ENCODE measurements around the gene PDE3B.
"Not testable (repeated sequence)": the region's sequence is repeated elsewhere in the genome, so short reads cannot be mapped to it uniquely, and the experiment has no call there.

The PDE3B gene

GRCh38 chr11:14819596-14819995, 176.0 kb downstream of the PDE3B start:
- DNase-seq = no peak

GRCh38 chr11:14821031-14821430, 177.4 kb downstream of the PDE3B start:
- DNase-seq = no peak

GRCh38 chr11:14826600-14826999, 183.0 kb downstream of the PDE3B start:
- DNase-seq = no peak

- no peak for DNase-seq
These were observed 192.2 kb downstream of the PDE3B start for GRCh38 chr11:14835496-14836492.

GRCh38 chr11:14842002-14842401, 198.4 kb downstream of the PDE3B start:
- DNase-seq = no peak

- no peak for DNase-seq
These were observed 209.1 kb downstream of the PDE3B start for GRCh38 chr11:14852571-14853177.

- no peak for DNase-seq
These were observed 210.5 kb downstream of the PDE3B start for GRCh38 chr11:14854057-14854456.

- DNase-seq = no peak
These were observed 212.3 kb downstream of the PDE3B start for GRCh38 chr11:14855890-14856289.

- no peak for DNase-seq
These were observed 214.0 kb downstream of the PDE3B start for GRCh38 chr11:14857621-14858020.

GRCh38 chr11:14858404-14858803, 214.8 kb downstream of the PDE3B start:
- DNase-seq = no peak

- DNase-seq = no peak
These were observed 216.9 kb downstream of the PDE3B start for GRCh38 chr11:14860511-14860910.

- DNase-seq = no peak
These were observed 218.1 kb downstream of the PDE3B start for GRCh38 chr11:14861680-14862079.

- not testable (repeated sequence) for DNase-seq
These were observed 220.2 kb downstream of the PDE3B start for GRCh38 chr11:14863775-14864174.

GRCh38 chr11:14872032-14872431, 228.4 kb downstream of the PDE3B start:
- DNase-seq = no peak

- DNase-seq = no peak
These were observed 230.0 kb downstream of the PDE3B start for GRCh38 chr11:14873632-14874031.

- no peak for DNase-seq
These were observed 231.6 kb downstream of the PDE3B start for GRCh38 chr11:14875163-14875562.

GRCh38 chr11:14881576-14882193, 238.1 kb downstream of the PDE3B start:
- DNase-seq = no peak

GRCh38 chr11:14882196-14882595, 238.6 kb downstream of the PDE3B start:
- no peak for DNase-seq

GRCh38 chr11:14883683-14884082, 240.1 kb downstream of the PDE3B start:
- DNase-seq = not testable (repeated sequence)

- no peak for DNase-seq
These were observed 241.2 kb downstream of the PDE3B start for GRCh38 chr11:14884667-14885273.

- DNase-seq = no peak
These were observed 242.9 kb downstream of the PDE3B start for GRCh38 chr11:14886513-14886912.

- peak; percentile 93 for DNase-seq
These were observed 247.8 kb downstream of the PDE3B start for GRCh38 chr11:14891143-14892035.
